CD14-positive monocyte (primary cell): ENCODE measurements around the gene KRTAP2-3. TPM values are rescaled to one million over a fixed set of nuclear protein-coding genes. Genes with fewer than 3 reads are reported as not detected.

Experiments
- DNase-seq, 3 donors: peaks; one replicate each; pipeline ENCODE4 v3.0.0-alpha.2; 2011 to 2022
- H2AFZ ChIP-seq: 2 replicates; pipeline ENCODE4 v1.6.0; 2012; ENCODE audit warnings: mild to moderate bottlenecking, low read depth, low read length, inconsistent platforms; ENCODE audit not compliant: insufficient read depth, poor library complexity, severe bottlenecking
- H3K27ac ChIP-seq, 2 donors: 1 replicate in 1 of 2; 2 replicates in 1 of 2; pipeline ENCODE4 v1.5.1; 2012 to 2013; ENCODE audit warnings: low read length in 2 of 2, control low read depth in 1 of 2, inconsistent platforms in 1 of 2, low read depth in 1 of 2, mild to moderate bottlenecking in 1 of 2
- H3K27me3 ChIP-seq, 2 donors: one replicate each; pipeline versions ENCODE4 v1.6.0 to v1.6.1; 2011 to 2013; ENCODE audit warnings: low read length in 2 of 2; ENCODE audit not compliant: control insufficient read depth in 2 of 2, insufficient read depth in 2 of 2
- H3K36me3 ChIP-seq, 2 donors: replicated peaks in 1 of 2; 1 replicate in 1 of 2; 2 replicates in 1 of 2; pipeline versions ENCODE4 v1.5.1 to v1.6.1; 2012 to 2013; ENCODE audit warnings: low read length in 2 of 2, control low read depth in 1 of 2, inconsistent platforms in 1 of 2, mild to moderate bottlenecking in 1 of 2; ENCODE audit not compliant: insufficient read depth in 2 of 2, control insufficient read depth in 1 of 2
- H3K4me1 ChIP-seq, 2 donors: 1 replicate in 1 of 2; 2 replicates in 1 of 2; pipeline versions ENCODE4 v1.5.1 to v1.6.1; 2012 to 2013; ENCODE audit warnings: low read length in 2 of 2, control low read depth in 1 of 2, inconsistent platforms in 1 of 2, mild to moderate bottlenecking in 1 of 2, moderate library complexity in 1 of 2; ENCODE audit not compliant: insufficient read depth in 2 of 2, control insufficient read depth in 1 of 2
- H3K4me2 ChIP-seq: replicated peaks from 2 replicates; pipeline ENCODE3; 2012; ENCODE audit warnings: low read length, moderate library complexity, mild to moderate bottlenecking; ENCODE audit not compliant: poor library complexity, severe bottlenecking; ENCODE audit errors: extremely low read depth
- H3K4me3 ChIP-seq, 3 experiments: fragments of 200-600 bp in 1 of 3; sonication (generic) in 1 of 3; replicated peaks in 1 of 3; 1 replicate in 2 of 3; 2 replicates in 1 of 3; pipeline ENCODE4 v1.5.1; 2011 to 2013; ENCODE audit warnings: low read length in 3 of 3, mild to moderate bottlenecking in 3 of 3, control low read depth in 2 of 3, low read depth in 2 of 3, inconsistent platforms in 1 of 3, moderate library complexity in 1 of 3
- H3K79me2 ChIP-seq: 2 replicates; pipeline ENCODE4 v1.6.0; 2012; ENCODE audit warnings: mild to moderate bottlenecking, control low read depth, inconsistent platforms, low read length, moderate library complexity; ENCODE audit not compliant: insufficient read depth
- H3K9ac ChIP-seq: 2 replicates; pipeline ENCODE4 v1.6.0; 2017; ENCODE audit warnings: low read length, mild to moderate bottlenecking; ENCODE audit not compliant: insufficient read depth, poor library complexity, severe bottlenecking
- H3K9me3 ChIP-seq, 2 donors: replicated peaks in 1 of 2; 1 replicate in 1 of 2; 2 replicates in 1 of 2; pipeline versions ENCODE4 v1.5.1 to v1.6.1; 2012 to 2013; ENCODE audit warnings: low read length in 2 of 2, control low read depth in 1 of 2; ENCODE audit not compliant: control insufficient read depth in 1 of 2, insufficient read depth in 1 of 2
- H4K20me1 ChIP-seq: 2 replicates; pipeline ENCODE4 v1.6.0; 2012; ENCODE audit warnings: mild to moderate bottlenecking, low read length, control low read depth, moderate library complexity; ENCODE audit not compliant: insufficient read depth
- H3K27ac Mint-ChIP-seq, 7 donors: one replicate each; pipeline ENCODE4 v1.8.0; 2020; ENCODE audit warnings: mild to moderate bottlenecking in 7 of 7, mixed read lengths in 7 of 7, moderate library complexity in 6 of 7, inconsistent platforms in 2 of 7
- H3K27me3 Mint-ChIP-seq, 3 donors: one replicate each; pipeline ENCODE4 v1.8.0; 2021 to 2022; ENCODE audit warnings: low read depth in 3 of 3, mild to moderate bottlenecking in 3 of 3, mixed read lengths in 3 of 3, moderate library complexity in 3 of 3, inconsistent platforms in 1 of 3
- H3K36me3 Mint-ChIP-seq, 2 donors: one replicate each; pipeline ENCODE4 v1.8.0; 2020; ENCODE audit warnings: mixed read lengths in 2 of 2, inconsistent platforms in 1 of 2, mild to moderate bottlenecking in 1 of 2
- H3K4me1 Mint-ChIP-seq: one replicate; pipeline ENCODE4 v1.8.0; 2020; ENCODE audit warnings: mild to moderate bottlenecking, mixed read lengths
- H3K4me3 Mint-ChIP-seq, 2 donors: one replicate each; pipeline ENCODE4 v1.8.0; 2020; ENCODE audit warnings: mild to moderate bottlenecking in 2 of 2, mixed read lengths in 2 of 2, moderate library complexity in 1 of 2
- H3K9me3 Mint-ChIP-seq, 7 donors: one replicate each; pipeline ENCODE4 v1.8.0; 2020 to 2022; ENCODE audit warnings: mixed read lengths in 7 of 7, mild to moderate bottlenecking in 6 of 7, moderate library complexity in 6 of 7, inconsistent platforms in 2 of 7
- WGBS: methylation state at CpG from one replicate; pipeline ENCODE4 v1.1.5; 2013; ENCODE audit warnings: missing lambda C conversion rate; ENCODE audit not compliant: insufficient coverage; 5-methylcytosine and 5-hydroxymethylcytosine counted together
- intact Hi-C, 2 donors: fragments of 100-400 bp; cut with micrococcal nuclease; formaldehyde crosslinking; loops; one replicate each; pipeline versions ENCODE4 v1.15.0 to v1.15.1; 2023
- polyA plus RNA-seq, 3 donors: library from polyadenylated mRNA; depleted of rRNA in 1 of 3; unstranded in 2 of 3; stranded (reverse) in 1 of 3; fragments of 300-500 nt in 2 of 3; fragments of >200 nt in 1 of 3; fragmentation: Illumina TruSeq in 2 of 3; gene quantifications; 1 replicate in 2 of 3; 2 replicates in 1 of 3; pipeline ENCODE4 v1.2.3, GENCODE V29; 2012 to 2021
- TF ChIP-seq, protein P1 (sequence below): fragments of 200-600 bp; IDR thresholded peaks from one replicate; pipeline ENCODE4 v1.8.0; 2022; ENCODE audit warnings: antibody characterized with exemption, mild to moderate bottlenecking

The KRTAP2-3 gene
- polyA plus RNA-seq, 3 donors = not detected

DNA sequence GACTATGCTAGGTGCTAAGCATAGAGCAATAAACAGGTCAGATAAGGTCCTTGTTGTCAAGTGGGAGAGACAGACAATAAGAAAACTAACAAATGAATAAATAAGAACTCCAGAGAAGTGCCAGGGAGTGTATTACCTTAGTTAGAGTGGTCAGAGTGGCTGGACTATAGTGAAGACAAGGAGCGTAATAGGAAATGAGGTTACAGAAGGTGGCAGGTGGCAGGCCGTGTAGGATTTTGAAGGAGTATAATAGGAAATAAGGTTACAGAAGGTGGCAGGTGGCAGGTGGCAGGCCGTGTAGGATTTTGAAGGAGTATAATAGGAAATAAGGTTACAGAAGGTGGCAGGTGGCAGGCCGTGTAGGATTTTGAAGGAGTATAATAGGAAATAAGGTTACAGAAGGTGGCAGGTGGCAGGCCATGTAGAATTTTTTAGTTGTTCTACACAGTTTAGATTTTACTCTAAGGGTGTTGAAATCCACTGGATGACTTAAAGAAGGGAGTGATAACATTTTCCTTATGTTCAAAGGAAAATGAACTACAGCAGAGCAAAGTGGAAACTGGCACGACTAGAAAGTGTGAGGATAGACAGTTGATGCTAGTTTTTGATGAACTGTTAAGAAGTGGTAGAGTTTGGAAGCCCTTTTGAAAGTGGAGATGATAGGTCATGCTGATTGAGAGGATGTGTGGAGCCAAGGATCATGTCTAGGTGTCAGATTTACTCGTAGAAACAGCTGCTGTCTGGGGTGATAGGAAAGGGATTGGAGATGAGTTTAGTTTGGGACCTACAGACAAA is 47.4 kb downstream of the KRTAP2-3 start:
- Mint-ChIP-seq H3K4me3 (no peak overlapping the region), H3K27ac (no peak overlapping the region), H3K36me3 (no peaks in the 10 kb centered on the region), H3K9me3 (peaks cover 0 to 2% (median 0%) of the 10 kb centered on the region in 7 donors), H3K27me3 (peaks cover 0 to 3% (median 3%) of the 10 kb centered on the region in 3 donors), H3K4me1 (no peaks in the 10 kb centered on the region)
- WGBS = 83% methylated on average over 6 of the region's 6 CpGs
- Histone ChIP-seq H3K27ac (no peak overlapping the region), H2AFZ (no peak overlapping the region), H3K4me3 (no peak overlapping the region), H3K36me3 (no peaks in the 10 kb centered on the region), H3K9ac (no peak overlapping the region), H3K4me2 (no peak overlapping the region), H3K79me2 (no peaks in the 10 kb centered on the region), H4K20me1 (no peaks in the 10 kb centered on the region), H3K9me3 (no peaks in the 10 kb centered on the region), H3K27me3 (no peaks in the 10 kb centered on the region), H3K4me1 (no peaks in the 10 kb centered on the region)
- no peak for DNase-seq
- intact Hi-C loops = no loop called here
- TF ChIP-seq, protein P1, sequence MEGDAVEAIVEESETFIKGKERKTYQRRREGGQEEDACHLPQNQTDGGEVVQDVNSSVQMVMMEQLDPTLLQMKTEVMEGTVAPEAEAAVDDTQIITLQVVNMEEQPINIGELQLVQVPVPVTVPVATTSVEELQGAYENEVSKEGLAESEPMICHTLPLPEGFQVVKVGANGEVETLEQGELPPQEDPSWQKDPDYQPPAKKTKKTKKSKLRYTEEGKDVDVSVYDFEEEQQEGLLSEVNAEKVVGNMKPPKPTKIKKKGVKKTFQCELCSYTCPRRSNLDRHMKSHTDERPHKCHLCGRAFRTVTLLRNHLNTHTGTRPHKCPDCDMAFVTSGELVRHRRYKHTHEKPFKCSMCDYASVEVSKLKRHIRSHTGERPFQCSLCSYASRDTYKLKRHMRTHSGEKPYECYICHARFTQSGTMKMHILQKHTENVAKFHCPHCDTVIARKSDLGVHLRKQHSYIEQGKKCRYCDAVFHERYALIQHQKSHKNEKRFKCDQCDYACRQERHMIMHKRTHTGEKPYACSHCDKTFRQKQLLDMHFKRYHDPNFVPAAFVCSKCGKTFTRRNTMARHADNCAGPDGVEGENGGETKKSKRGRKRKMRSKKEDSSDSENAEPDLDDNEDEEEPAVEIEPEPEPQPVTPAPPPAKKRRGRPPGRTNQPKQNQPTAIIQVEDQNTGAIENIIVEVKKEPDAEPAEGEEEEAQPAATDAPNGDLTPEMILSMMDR = no peak

DNA sequence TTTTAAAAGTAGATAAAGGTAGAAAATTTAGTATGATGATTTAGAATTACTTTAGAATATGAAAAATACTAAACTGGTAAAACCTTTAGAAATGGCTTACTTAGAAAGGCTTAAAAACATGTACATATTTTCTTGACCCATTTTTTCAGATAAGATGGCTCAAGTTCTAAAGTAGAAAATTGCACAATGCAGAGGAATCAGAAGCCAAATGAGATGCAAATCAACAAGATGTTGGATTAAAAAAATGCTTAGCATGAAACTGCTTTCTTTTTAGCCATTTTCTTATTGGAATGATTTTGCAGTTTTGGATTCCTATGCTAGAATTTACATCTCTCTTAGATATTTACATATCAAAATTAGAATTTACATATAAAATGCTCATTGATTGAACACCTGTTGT is 49.5 kb downstream of the KRTAP2-3 start:
- Histone ChIP-seq H3K36me3 (no peaks in the 10 kb centered on the region), H3K4me1 (no peaks in the 10 kb centered on the region), H3K27me3 (no peaks in the 10 kb centered on the region), H3K9ac (no peak overlapping the region), H3K27ac (no peak overlapping the region), H3K79me2 (no peaks in the 10 kb centered on the region), H3K4me3 (no peak overlapping the region), H3K9me3 (no peaks in the 10 kb centered on the region), H4K20me1 (no peaks in the 10 kb centered on the region), H3K4me2 (no peak overlapping the region), H2AFZ (no peak overlapping the region)
- Mint-ChIP-seq H3K27me3 (peaks cover 0 to 3% (median 3%) of the 10 kb centered on the region in 3 donors), H3K4me1 (no peaks in the 10 kb centered on the region), H3K36me3 (no peaks in the 10 kb centered on the region), H3K9me3 (peaks cover 0 to 2% (median 0%) of the 10 kb centered on the region in 7 donors), H3K27ac (no peak overlapping the region), H3K4me3 (no peak overlapping the region)
- DNase-seq = no peak
- intact Hi-C loops = no loop called here
- TF ChIP-seq, protein P1 = no peak
